H1 (cell line): ENCODE results near the gene DDX56.

ENCODE experiments used
- ATF2 ChIP-seq: IDR thresholded peaks from 2 replicates; pipeline ENCODE4 v1.6.1; 2012; ENCODE audit warnings: low read length, inconsistent platforms
- CBX5 ChIP-seq: fragments of 300-800, 300-1000 bp; sonication (generic); IDR thresholded peaks from 2 replicates; pipeline ENCODE4 v1.7.1; 2016; ENCODE audit warnings: antibody characterized with exemption, low read length, low read depth
- CHD2 ChIP-seq: IDR thresholded peaks from 2 replicates; pipeline ENCODE4 v1.6.1; 2012; ENCODE audit warnings: low read length, improper control_type of control experiment
- CTCF ChIP-seq, 3 experiments: IDR thresholded peaks; 1 replicate in 2 of 3; 2 replicates in 1 of 3; pipeline versions ENCODE4 v1.5.1 to v1.6.1; 2011; ENCODE audit warnings: low read length in 3 of 3, mild to moderate bottlenecking in 3 of 3, inconsistent platforms in 2 of 3, low read depth in 1 of 3, moderate library complexity in 1 of 3; ENCODE audit not compliant: insufficient read depth in 1 of 3; ENCODE audit errors: control extremely low read depth in 1 of 3
- EGR1 ChIP-seq: IDR thresholded peaks from 2 replicates; pipeline ENCODE4 v1.6.1; 2011; ENCODE audit warnings: low read depth, low read length, borderline replicate concordance
- GABPA ChIP-seq: IDR thresholded peaks from 2 replicates; pipeline ENCODE4 v1.6.1; 2011; ENCODE audit warnings: mild to moderate bottlenecking, low read length, moderate library complexity, borderline replicate concordance; ENCODE audit not compliant: insufficient read depth
- MAX ChIP-seq: IDR thresholded peaks from 2 replicates; pipeline ENCODE4 v1.6.1; 2012; ENCODE audit warnings: inconsistent platforms
- POLR2A ChIP-seq, 2 experiments: IDR thresholded peaks; 1 replicate in 1 of 2; 2 replicates in 1 of 2; pipeline ENCODE4 v1.6.1; 2011; ENCODE audit warnings: low read depth in 2 of 2, low read length in 2 of 2, mild to moderate bottlenecking in 2 of 2; ENCODE audit errors: control extremely low read depth in 1 of 2
- RAD21 ChIP-seq, 2 experiments: IDR thresholded peaks in 1 of 2; conservative IDR thresholded peaks in 1 of 2; 2 replicates each; pipeline ENCODE4 v1.6.1; 2011; ENCODE audit warnings: low read depth in 2 of 2, low read length in 2 of 2, improper control_type of control experiment in 1 of 2, inconsistent platforms in 1 of 2, mild to moderate bottlenecking in 1 of 2, moderate library complexity in 1 of 2
- RBBP5 ChIP-seq: IDR thresholded peaks from 2 replicates; pipeline ENCODE4 v1.7.1; 2012; ENCODE audit warnings: low read depth, mild to moderate bottlenecking, inconsistent platforms, low read length, moderate library complexity, borderline replicate concordance
- RNF2 ChIP-seq: fragments of 200-900, 300-1000 bp; sonication (generic); IDR thresholded peaks from 2 replicates; pipeline ENCODE4 v1.7.1; 2016; ENCODE audit warnings: borderline replicate concordance, low read depth, mild to moderate bottlenecking, antibody characterized with exemption, low read length; ENCODE audit not compliant: poor library complexity, severe bottlenecking; ENCODE audit errors: missing control alignments
- SIN3A ChIP-seq, 2 experiments: IDR thresholded peaks in 1 of 2; conservative IDR thresholded peaks in 1 of 2; 2 replicates each; pipeline ENCODE4 v1.6.1; 2011 to 2012; ENCODE audit warnings: low read length in 2 of 2, improper control_type of control experiment in 1 of 2, low read depth in 1 of 2, mild to moderate bottlenecking in 1 of 2
- SP1 ChIP-seq: IDR thresholded peaks from 2 replicates; pipeline ENCODE4 v1.6.1; 2011; ENCODE audit warnings: low read depth, low read length
- TEAD4 ChIP-seq: IDR thresholded peaks from 2 replicates; pipeline ENCODE4 v1.6.1; 2012; ENCODE audit warnings: low read depth, low read length, inconsistent platforms, mixed read lengths

GRCh38 chr7:44607141-44608068 is 33.7 kb upstream of the DDX56 start:
- TF ChIP-seq CBX5 (no peak), SP1 (no peak), MAX (no peak), RNF2 (no peak), ATF2 (no peak), CTCF (IDR thresholded peaks at IDR 0.05; ENCODE audit: control extremely low read depth in 1 of 3, insufficient read depth in 1 of 3, low read depth in 1 of 3, low read length in 3 of 3) (no peak), POLR2A (IDR thresholded peaks at IDR 0.05; ENCODE audit: control extremely low read depth in 1 of 2, low read depth in 2 of 2, low read length in 2 of 2) (no peak), RBBP5 (no peak), SIN3A (conservative IDR thresholded peaks at IDR 0.05 in 1 of 2, IDR thresholded peaks at IDR 0.05 in 1 of 2; ENCODE audit: low read depth in 1 of 2, low read length in 2 of 2) (peak; percentile 27 to 42; a peak in 1 of 4 replicates), TEAD4 (no peak), EGR1 (no peak), CHD2 (no peak), RAD21 (IDR thresholded peaks at IDR 0.05 in 1 of 2, conservative IDR thresholded peaks at IDR 0.05 in 1 of 2; ENCODE audit: low read depth in 2 of 2, low read length in 2 of 2) (no peak), GABPA (no peak)
